Endothelial cell of umbilical vein (primary cell): ENCODE measurements around the gene SUPT5H. TPM values are rescaled to one million over a fixed set of nuclear protein-coding genes. Genes with fewer than 3 reads are reported as not detected.

Experiments used
- BruUV-seq: library from RNA; stranded (reverse); fragments of 400-500 nt; replicated peaks from 2 replicates; lab custom pipeline; 2021; lab: Mats Ljungman, UMichigan
- CTCF ChIA-PET: fragments of 300-600, 350-600 bp; sonication (Branson Sonifier 250); formaldehyde crosslinking; loops from one replicate; lab custom pipeline; 2021; ENCODE audit warnings: antibody characterized with exemption, inconsistent platforms; lab: Charles Lee
- POLR2A ChIA-PET: fragments of 300-600, 350-600 bp; sonication (Branson Sonifier 250); formaldehyde crosslinking; loops from one replicate; lab custom pipeline; 2021; ENCODE audit warnings: antibody characterized with exemption, inconsistent platforms; lab: Charles Lee
- DNase-seq: peaks from one replicate; pipeline ENCODE4 v3.0.0-alpha.2; 2011; ENCODE audit warnings: low read depth, low spot score
- FAIRE-seq: peaks from 2 replicates; lab custom pipeline; 2011; peaks lifted over from hg19 to GRCh38; lab: Jason Lieb, UNC
- H2AFZ ChIP-seq: 2 replicates; pipeline ENCODE4 v1.6.0; 2012; ENCODE audit warnings: low read depth, low read length, control low read depth, inconsistent platforms
- H3K27ac ChIP-seq: 2 replicates; pipeline ENCODE4 v1.5.1; 2011; ENCODE audit warnings: low read depth, mild to moderate bottlenecking, control low read depth, low read length, moderate library complexity; ENCODE audit not compliant: insufficient read depth
- H3K27me3 ChIP-seq, 2 experiments: 2 replicates each; pipeline versions ENCODE4 v1.6.0 to v1.6.1; 2011; ENCODE audit warnings: low read length in 2 of 2, mixed read lengths in 1 of 2; ENCODE audit not compliant: control insufficient read depth in 2 of 2, insufficient read depth in 2 of 2
- H3K36me3 ChIP-seq, 2 experiments: 2 replicates in 1 of 2; 3 replicates in 1 of 2; pipeline ENCODE4 v1.5.1; 2011; ENCODE audit warnings: low read length in 2 of 2, mild to moderate bottlenecking in 1 of 2, moderate library complexity in 1 of 2; ENCODE audit not compliant: control insufficient read depth in 2 of 2, insufficient read depth in 2 of 2; ENCODE audit errors: extremely low read depth in 1 of 2
- H3K4me1 ChIP-seq: 3 replicates; pipeline ENCODE4 v1.5.1; 2011; ENCODE audit warnings: mild to moderate bottlenecking, low read length; ENCODE audit not compliant: control insufficient read depth, insufficient read depth; ENCODE audit errors: extremely low read depth
- H3K4me2 ChIP-seq: 2 replicates; pipeline ENCODE4 v1.6.1; 2011; ENCODE audit warnings: low read length, control low read depth, mixed read lengths; ENCODE audit not compliant: insufficient read depth
- H3K4me3 ChIP-seq, 3 experiments: fragments of 200-600 bp in 1 of 3; sonication (generic), shearing (Covaris generic) in 1 of 3; replicated peaks in 1 of 3; 2 replicates each; pipeline ENCODE4 v1.5.1; 2011 to 2016; ENCODE audit warnings: control low read depth in 3 of 3, low read length in 3 of 3, mild to moderate bottlenecking in 2 of 3, inconsistent platforms in 1 of 3, low read depth in 1 of 3, moderate library complexity in 1 of 3; ENCODE audit not compliant: insufficient read depth in 1 of 3
- H3K79me2 ChIP-seq: 2 replicates; pipeline ENCODE4 v1.6.0; 2012; ENCODE audit warnings: low read length, inconsistent platforms; ENCODE audit not compliant: control insufficient read depth, insufficient read depth
- H3K9ac ChIP-seq: replicated peaks from 2 replicates; pipeline ENCODE3; 2011; ENCODE audit warnings: low read length, control low read depth; ENCODE audit not compliant: insufficient read depth; ENCODE audit errors: extremely low read depth
- H3K9me1 ChIP-seq: replicated peaks from 3 replicates; pipeline ENCODE4 v1.6.0; 2011; ENCODE audit warnings: mild to moderate bottlenecking, low read length; ENCODE audit not compliant: control insufficient read depth, insufficient read depth; ENCODE audit errors: extremely low read depth
- H3K9me3 ChIP-seq: replicated peaks from 2 replicates; pipeline ENCODE4 v1.5.1; 2012; ENCODE audit warnings: low read length, inconsistent platforms; ENCODE audit not compliant: control insufficient read depth, insufficient read depth
- H4K20me1 ChIP-seq: replicated peaks from 2 replicates; pipeline ENCODE3; 2011; ENCODE audit warnings: mild to moderate bottlenecking, low read length; ENCODE audit not compliant: control insufficient read depth, insufficient read depth; ENCODE audit errors: extremely low read depth
- EZH2 ChIP-seq: IDR thresholded peaks from 2 replicates; pipeline ENCODE4 v1.6.1; 2012; ENCODE audit warnings: borderline replicate concordance, low read depth, mild to moderate bottlenecking, moderate library complexity, low read length, inconsistent platforms; ENCODE audit not compliant: severe bottlenecking
- FOS ChIP-seq: IDR thresholded peaks from 2 replicates; pipeline ENCODE4 v1.6.1; 2011; ENCODE audit warnings: mild to moderate bottlenecking, low read length, moderate library complexity, borderline replicate concordance; ENCODE audit not compliant: insufficient read depth
- GATA2 ChIP-seq: IDR thresholded peaks from 2 replicates; pipeline ENCODE4 v1.7.0; 2011; ENCODE audit warnings: low read depth, mild to moderate bottlenecking, moderate library complexity, mixed read lengths, low read length; ENCODE audit not compliant: insufficient read length, insufficient read depth
- JUN ChIP-seq: IDR thresholded peaks from 2 replicates; pipeline ENCODE4 v1.6.1; 2011; ENCODE audit warnings: borderline replicate concordance, low read depth; ENCODE audit not compliant: insufficient read length, insufficient read depth
- MAX ChIP-seq: IDR thresholded peaks from 2 replicates; pipeline ENCODE4 v1.6.1; 2011; ENCODE audit not compliant: insufficient read depth, insufficient read length
- MYC ChIP-seq: IDR thresholded peaks from one replicate; pipeline ENCODE4 v1.6.1; 2011; ENCODE audit warnings: mild to moderate bottlenecking, low read depth, low read length
- POLR2A ChIP-seq: IDR thresholded peaks from 2 replicates; pipeline ENCODE4 v1.6.1; 2012; ENCODE audit warnings: low read depth, mild to moderate bottlenecking, control low read depth, low read length
- POLR2AphosphoS5 ChIP-seq: IDR thresholded peaks from 2 replicates; pipeline ENCODE4 v1.6.1; 2012; ENCODE audit warnings: low read depth, mild to moderate bottlenecking, control low read depth, low read length, moderate library complexity; ENCODE audit not compliant: insufficient read depth
- dilution Hi-C: fragments of 300-500 bp; cut with MboI; formaldehyde crosslinking; loops from one replicate; pipeline ENCODE4 v1.15.0; 2019; ENCODE audit warnings: low sequenced_read_pairs; ENCODE audit not compliant: extremely low pct_ligation_motif_present
- intact Hi-C: fragments of 100-400 bp; cut with micrococcal nuclease; formaldehyde crosslinking; loops from one replicate; pipeline ENCODE4 v1.10.0; 2022
- polyA plus RNA-seq, 4 experiments: library from polyadenylated mRNA; depleted of rRNA in 3 of 4; stranded (reverse) in 3 of 4; unstranded in 1 of 4; fragments of >200 nt; gene quantifications; 2 replicates each; pipeline versions ENCODE4 v1.2.1 to v1.2.3, GENCODE V29; 2011 to 2012; ENCODE audit warnings: missing spikeins in 1 of 4
- total RNA-seq: library from RNA; stranded (reverse); gene quantifications from 2 replicates; pipeline ENCODE4 v1.2.3, GENCODE V29; 2021
- TF ChIP-seq, protein P1 (sequence below), 2 donors: IDR thresholded peaks; 1 replicate in 1 of 2; 2 replicates in 1 of 2; pipeline ENCODE4 v1.5.1; 2011; ENCODE audit warnings: low read length in 2 of 2, mild to moderate bottlenecking in 2 of 2, moderate library complexity in 2 of 2, control low read depth in 1 of 2, inconsistent platforms in 1 of 2, low read depth in 1 of 2; ENCODE audit not compliant: insufficient read depth in 1 of 2; ENCODE audit errors: extremely low read depth in 1 of 2

Gene SUPT5H
- total and polyA plus RNA-seq, 2 donors (not counting 3 experiments of a cell fraction or from before 2014, with no cell fraction given): 87.6 to 120 TPM

DNA sequence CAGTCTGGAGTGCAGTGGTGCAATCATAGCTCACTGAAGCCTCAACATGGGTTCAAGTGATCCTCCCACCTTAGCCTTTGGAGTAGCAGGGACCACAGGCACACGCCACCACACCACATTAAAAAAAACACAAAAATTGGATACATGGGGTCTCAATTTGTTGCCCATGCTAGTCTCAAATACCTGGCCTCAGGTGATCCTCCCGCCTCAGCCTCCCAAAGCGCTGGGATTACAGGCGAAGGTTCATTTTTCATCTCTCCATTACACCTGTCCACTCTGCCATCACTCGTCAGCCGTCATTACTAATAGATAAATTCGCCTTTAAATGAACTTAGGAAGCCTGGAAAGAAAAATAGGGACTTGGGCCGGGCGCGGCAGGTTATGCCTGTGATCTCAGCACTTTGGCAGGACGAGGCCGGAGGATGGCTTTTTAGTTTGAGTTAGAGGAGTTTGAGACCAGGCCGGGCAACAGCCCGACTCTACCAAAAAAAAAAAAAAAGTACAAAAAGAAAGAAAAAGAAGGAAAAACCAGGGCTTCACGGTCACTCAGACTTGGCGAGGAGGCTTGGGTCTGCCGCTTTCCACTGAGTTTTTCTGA, 685 bp upstream of the SUPT5H start:
- Histone ChIP-seq H3K4me2 (peak overlapping the region; percentile 74), H3K4me1 (peaks cover 20% of the 10 kb centered on the region), H3K9me1 (no peaks in the 10 kb centered on the region), H4K20me1 (no peaks in the 10 kb centered on the region), H3K79me2 (peaks cover 51% of the 10 kb centered on the region), H3K27ac (peak overlapping the region; percentile 94), H2AFZ (no peak overlapping the region), H3K27me3 (no peaks in the 10 kb centered on the region), H3K36me3 (peaks cover 6 to 9% of the 10 kb centered on the region in 2 experiments), H3K9ac (peak overlapping the region; percentile 99), H3K4me3 (peak overlapping the region; percentile 85 to 98 (median 94)), H3K9me3 (no peaks in the 10 kb centered on the region)
- TF ChIP-seq MYC (no peak), POLR2A (no peak), POLR2AphosphoS5 (no peak), EZH2 (no peak), MAX (no peak), JUN (no peak), FOS (no peak), GATA2 (no peak)
- TF ChIP-seq, protein P1, sequence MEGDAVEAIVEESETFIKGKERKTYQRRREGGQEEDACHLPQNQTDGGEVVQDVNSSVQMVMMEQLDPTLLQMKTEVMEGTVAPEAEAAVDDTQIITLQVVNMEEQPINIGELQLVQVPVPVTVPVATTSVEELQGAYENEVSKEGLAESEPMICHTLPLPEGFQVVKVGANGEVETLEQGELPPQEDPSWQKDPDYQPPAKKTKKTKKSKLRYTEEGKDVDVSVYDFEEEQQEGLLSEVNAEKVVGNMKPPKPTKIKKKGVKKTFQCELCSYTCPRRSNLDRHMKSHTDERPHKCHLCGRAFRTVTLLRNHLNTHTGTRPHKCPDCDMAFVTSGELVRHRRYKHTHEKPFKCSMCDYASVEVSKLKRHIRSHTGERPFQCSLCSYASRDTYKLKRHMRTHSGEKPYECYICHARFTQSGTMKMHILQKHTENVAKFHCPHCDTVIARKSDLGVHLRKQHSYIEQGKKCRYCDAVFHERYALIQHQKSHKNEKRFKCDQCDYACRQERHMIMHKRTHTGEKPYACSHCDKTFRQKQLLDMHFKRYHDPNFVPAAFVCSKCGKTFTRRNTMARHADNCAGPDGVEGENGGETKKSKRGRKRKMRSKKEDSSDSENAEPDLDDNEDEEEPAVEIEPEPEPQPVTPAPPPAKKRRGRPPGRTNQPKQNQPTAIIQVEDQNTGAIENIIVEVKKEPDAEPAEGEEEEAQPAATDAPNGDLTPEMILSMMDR (IDR thresholded peaks at IDR 0.05; ENCODE audit: extremely low read depth in 1 of 2, insufficient read depth in 1 of 2, low read depth in 1 of 2, low read length in 2 of 2): no peak
- FAIRE-seq: peak; percentile 26
- no peak for DNase-seq
- CTCF ChIA-PET: interaction anchor here (0.6 to 1.3 kb wide), 3 partner anchors 9 to 31 kb away, joined by 4 read pairs; partner anchors contain the start of gene RPS16
- dilution Hi-C loops (no loop called here), intact Hi-C loops (loop anchor here (1.0 to 10.0 kb wide), 3 partner anchors 8 to 90 kb away; partner anchors contain the start of genes EID2B and TIMM50)
- POLR2A ChIA-PET: interaction anchor here (0.7 to 3.2 kb wide), 5 partner anchors 9 to 17 kb away, joined by 3 to 16 read pairs (median 4); partner anchors contain the start of gene RPS16
- BruUV-seq: TSS peak; percentile 93
